Left lobe of liver (tissue), 2 donors: ENCODE results near the gene PMM2. TPM values are rescaled to one million over a fixed set of nuclear protein-coding genes. Genes with fewer than 3 reads are reported as not detected.
"Not testable (repeated sequence)": the region's sequence is repeated elsewhere in the genome, so short reads cannot be mapped to it uniquely, and the experiment has no call there.

Source experiments
- ATAC-seq: fragments of 200-7000 bp; cut with Tn5 transposase; one replicate; pipeline ENCODE4 v1.9.1; 2020; ENCODE audit warnings: mild to moderate bottlenecking, moderate library complexity
- DNase-seq: peaks from one replicate; pipeline ENCODE4 v3.0.0-alpha.2; 2020; ENCODE audit warnings: low spot score
- total RNA-seq: library from RNA; stranded (reverse); gene quantifications from one replicate; pipeline ENCODE4 v1.2.1, GENCODE V29; 2021
- donor health status: DM: no; HTN: no; CAD: no; lungs with moderate emphysema.
- donor health status: DM: no; HTN: yes; CAD: no.

The PMM2 gene
- total RNA-seq, 1 donor from 2014 or later, result 22.9 TPM

DNA sequence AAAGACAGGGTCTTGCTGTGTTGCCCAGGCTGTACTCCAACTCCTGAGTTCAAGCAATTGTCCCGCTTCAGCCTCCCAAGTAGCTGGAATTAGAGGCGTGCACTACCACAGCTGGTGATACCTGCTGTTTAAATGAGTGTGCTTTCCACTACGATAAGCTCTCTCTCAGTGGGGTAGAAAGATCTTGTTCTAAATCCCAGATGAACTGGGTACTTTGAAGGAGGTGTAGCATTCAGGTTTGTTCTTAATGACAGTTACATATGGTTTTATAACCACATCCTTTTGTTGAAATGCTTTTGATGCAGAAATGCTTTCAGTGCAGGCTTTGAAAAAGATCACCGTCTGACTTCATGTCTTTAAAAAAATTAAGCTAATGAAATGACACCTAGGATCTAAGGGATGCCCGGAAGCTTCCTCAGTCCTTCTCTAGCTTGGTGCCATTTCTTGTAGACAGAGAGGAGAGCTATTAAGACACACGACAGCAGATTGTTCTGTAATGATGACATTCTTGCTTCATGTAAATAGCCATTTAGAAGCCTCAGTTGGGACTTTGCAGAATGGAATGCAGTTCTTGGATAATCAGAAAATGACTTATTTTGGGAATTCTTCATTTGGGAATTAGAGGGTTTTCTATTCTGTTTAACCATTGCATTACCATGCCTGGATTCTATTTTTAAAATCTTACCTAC, 19.5 kb downstream of the PMM2 start:
- DNase-seq (no peak), ATAC-seq (no peak)

GRCh38 chr16:8818504-8819270, 21.0 kb downstream of the PMM2 start:
- DNase-seq, result no peak
- ATAC-seq, result no peak

DNA sequence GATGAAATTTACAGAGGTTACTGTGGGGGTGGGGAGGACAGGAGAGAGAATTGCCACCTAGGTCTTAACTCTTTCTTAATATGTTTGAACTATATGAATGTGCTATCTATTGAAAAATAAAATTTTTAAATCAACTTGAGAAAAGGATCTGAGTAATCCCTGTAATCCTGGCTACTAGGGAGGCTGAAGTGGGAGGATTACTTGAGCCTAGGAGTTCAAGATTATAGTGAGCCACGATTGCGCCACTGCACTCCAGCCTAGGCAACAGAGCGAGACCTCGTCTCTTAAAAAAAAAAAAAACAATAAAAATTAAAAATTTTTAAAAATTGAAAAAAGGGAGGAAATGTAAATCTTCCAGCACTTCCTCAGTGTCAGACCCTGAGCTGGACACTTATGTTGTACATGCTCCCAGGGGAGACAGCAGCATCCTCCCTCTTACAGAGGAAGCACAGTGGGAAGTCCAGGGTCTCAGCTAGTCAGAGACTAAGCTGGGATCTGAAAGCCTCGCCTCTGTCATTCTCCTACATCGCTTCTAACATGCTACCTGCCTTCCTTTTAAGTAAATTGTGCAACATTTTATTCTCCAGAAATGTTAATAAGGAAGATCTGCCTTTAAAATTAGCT, 21.9 kb downstream of the PMM2 start:
- ATAC-seq, result no peak

GRCh38 chr16:8822403-8822802, 24.8 kb downstream of the PMM2 start:
- DNase-seq, result no peak

More for the DNA sequence above, 21.9 kb downstream of the PMM2 start:
- no peak for DNase-seq

GRCh38 chr16:8826278-8826879, 28.7 kb downstream of the PMM2 start:
- ATAC-seq, result no peak
- DNase-seq, result no peak

More at GRCh38 chr16:8822403-8822802, 24.8 kb downstream of the PMM2 start:
- no peak for ATAC-seq

GRCh38 chr16:8828541-8829165, 31.0 kb downstream of the PMM2 start:
- no peak for ATAC-seq

DNA sequence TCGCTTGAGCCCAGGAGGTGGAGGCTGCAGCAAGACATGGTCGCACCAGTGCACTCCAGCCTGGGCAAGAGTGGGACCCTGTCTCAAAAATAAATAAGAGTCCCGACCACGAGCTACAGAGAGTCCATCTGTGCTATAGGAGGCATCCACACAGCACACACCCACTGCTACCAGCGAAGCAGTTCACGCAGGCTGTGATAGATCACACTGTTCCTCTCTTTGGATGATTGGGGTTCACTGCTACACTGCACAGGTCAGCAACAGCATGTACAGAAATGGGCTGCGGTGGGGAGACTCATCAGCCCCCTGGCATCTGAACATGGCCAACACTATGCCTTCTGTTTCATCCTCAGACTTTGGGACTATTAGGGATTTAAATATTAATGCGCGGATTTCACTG, 33.8 kb downstream of the PMM2 start:
- ATAC-seq, result no peak
- no peak for DNase-seq

More at GRCh38 chr16:8828541-8829165, 31.0 kb downstream of the PMM2 start:
- no peak for DNase-seq

- DNase-seq (no peak), ATAC-seq (no peak)
Observed at GRCh38 chr16:8831871-8832716, 34.5 kb downstream of the PMM2 start.

DNA sequence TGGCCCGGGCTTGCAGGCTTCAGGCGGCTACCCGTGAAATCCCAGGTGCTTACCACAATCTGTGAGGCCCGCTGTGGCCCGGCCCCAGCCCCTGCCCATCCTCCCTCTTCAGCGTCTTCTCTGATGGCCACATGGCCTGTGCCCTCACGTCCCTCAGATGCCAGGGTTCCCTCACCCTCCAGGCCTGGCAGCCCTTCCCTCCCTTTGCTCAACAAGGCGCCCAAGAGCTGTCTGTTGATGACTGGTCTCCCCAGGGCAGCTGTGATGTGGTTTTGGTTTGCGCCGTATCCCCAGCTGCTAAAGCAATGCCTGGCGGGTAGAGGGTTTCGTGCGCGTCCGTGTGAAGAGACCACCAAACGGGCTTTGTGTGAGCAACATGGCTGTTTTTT, 35.1 kb downstream of the PMM2 start:
- ATAC-seq, result no peak
- no peak for DNase-seq

GRCh38 chr16:8836797-8837196, 39.2 kb downstream of the PMM2 start:
- ATAC-seq, DNase-seq: not testable (repeated sequence)

DNA sequence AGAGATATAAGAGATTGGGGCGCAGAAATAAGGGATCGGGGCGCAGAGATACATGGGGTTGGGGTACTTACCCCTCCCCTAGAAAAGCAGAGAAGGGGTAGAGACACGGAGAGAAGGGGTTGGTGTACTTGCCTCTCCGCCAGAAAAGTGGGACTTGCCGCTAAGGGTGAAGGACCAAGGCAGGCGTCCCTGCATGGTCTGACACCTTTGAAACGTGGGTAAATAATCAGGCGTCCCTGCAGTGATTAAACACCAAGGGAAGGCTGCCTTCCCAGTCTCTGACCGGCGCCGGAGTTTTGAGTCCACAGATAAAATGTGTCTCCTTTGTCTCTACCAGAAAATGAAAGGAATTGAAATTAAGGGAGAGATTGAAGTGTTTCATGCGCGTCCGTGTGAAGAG, 40.0 kb downstream of the PMM2 start:
- ATAC-seq, DNase-seq: not testable (repeated sequence)

DNA sequence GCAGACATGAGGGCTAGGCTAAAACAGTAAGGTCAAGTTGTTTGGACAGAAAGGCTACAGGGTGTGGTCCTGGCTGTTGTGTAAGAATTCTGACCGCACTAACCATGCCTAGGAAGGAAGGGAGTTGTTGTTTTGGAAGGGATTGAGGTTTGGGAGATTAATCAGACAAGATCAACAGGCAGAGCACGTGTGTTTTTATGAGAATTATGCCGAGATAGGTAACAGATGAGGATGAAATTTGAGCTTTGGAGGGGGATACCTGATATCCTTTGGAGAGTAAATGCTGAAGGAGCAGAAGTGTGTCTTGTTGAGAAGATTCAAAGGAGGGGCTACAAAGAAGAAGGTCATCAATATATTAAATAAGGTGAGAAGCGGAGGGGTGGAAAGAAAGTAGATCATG, 44.4 kb downstream of the PMM2 start:
- DNase-seq, ATAC-seq: not testable (repeated sequence)

- not testable (repeated sequence) for ATAC-seq, DNase-seq
Observed at GRCh38 chr16:8843296-8843695, 45.7 kb downstream of the PMM2 start.

GRCh38 chr16:8845699-8846298, 48.2 kb downstream of the PMM2 start:
- DNase-seq (no peak), ATAC-seq (no peak)

DNA sequence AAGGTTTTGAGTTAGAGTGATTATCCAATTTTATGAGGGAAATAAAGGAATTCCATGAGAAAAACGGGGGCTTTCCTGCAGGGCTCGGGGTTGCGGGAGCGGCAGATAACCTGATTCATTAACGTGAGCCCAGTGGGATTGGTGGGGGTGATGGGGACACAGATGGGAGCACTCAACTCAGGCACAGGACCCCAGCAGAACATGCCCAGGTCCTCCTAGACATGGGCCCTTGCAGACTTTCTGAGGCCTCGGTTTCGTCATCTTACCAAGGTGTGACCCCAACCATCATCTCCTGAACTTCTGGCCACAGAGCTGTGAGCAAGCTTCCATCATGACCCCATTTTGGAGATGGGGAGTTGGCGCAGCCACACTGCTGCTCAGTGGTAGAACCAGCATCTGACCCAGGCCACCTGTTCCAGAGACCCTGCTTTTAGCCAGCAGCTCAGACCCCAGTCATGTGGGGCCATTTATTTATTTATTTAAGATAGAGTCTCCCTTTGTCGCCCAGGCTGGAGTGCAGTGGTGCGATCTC, 48.8 kb downstream of the PMM2 start:
- DNase-seq (no peak), ATAC-seq (no peak)

DNA sequence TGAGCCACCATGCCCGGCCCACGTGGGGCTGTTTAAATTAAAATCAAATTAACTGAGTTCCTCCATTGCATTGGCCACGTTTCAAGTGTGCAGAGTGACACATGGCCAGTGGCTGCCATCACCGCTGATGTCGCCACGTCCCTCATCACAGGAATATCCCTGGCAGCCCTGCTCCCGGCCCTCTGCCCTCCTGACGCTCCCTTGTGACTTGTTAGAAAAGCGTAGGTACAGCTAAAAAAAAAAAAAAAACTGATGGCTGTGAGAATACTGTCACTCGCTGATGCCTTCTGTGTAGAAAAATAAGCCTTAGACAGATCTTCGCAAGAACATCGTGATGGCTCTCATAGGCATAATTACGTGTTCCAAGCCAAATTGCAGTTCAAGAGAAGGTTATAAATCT, 49.5 kb downstream of the PMM2 start:
- no peak for ATAC-seq
- DNase-seq, result no peak

DNA sequence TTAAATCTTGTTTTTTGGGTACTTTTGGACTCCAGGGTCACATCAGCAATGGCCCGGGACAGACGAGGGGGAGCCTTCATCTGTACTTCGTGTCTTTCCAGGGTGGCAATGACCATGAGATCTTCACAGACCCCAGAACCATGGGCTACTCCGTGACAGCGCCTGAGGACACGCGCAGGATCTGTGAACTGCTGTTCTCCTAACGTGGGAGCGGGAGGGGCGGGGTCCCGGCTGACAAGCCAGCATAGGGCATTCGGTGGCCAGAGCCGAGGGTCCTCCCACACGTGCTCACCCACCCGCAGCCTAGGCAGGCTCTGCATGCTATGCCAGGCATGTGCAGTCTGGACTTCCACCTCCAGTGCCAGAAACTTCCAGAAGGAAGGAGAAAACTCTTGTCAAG, 50.0 kb downstream of the PMM2 start:
- ATAC-seq, result no peak
- DNase-seq, result no peak

- no peak for DNase-seq
- no peak for ATAC-seq
Observed at GRCh38 chr16:8848231-8848938, 50.7 kb downstream of the PMM2 start.

GRCh38 chr16:8848939-8849391, 51.3 kb downstream of the PMM2 start:
- no peak for DNase-seq

More at GRCh38 chr16:8848939-8849391, 51.3 kb downstream of the PMM2 start:
- ATAC-seq, result no peak
